Heart right ventricle (tissue), 16 donors: ENCODE results near the gene MARCKSL1. TPM values are rescaled to one million over a fixed set of nuclear protein-coding genes. Genes with fewer than 3 reads are reported as not detected.

Experiments
- ATAC-seq, 8 donors: fragments of 200-7000 bp; cut with Tn5 transposase; one replicate each; pipeline ENCODE4 v1.9.1; 2020; ENCODE audit warnings: mild to moderate bottlenecking in 8 of 8, moderate library complexity in 8 of 8, moderate number of reproducible peaks in 1 of 8
- DNase-seq, 2 donors: peaks; one replicate each; pipeline ENCODE4 v3.0.0-alpha.2; 2020
- H3K27ac ChIP-seq, 10 donors: fragments of 200-600 bp; sonication (generic) in 2 of 10; one replicate each; pipeline versions ENCODE4 v1.5.0 to v1.8.0; 2020 to 2022; ENCODE audit warnings: mild to moderate bottlenecking in 3 of 10
- H3K27me3 ChIP-seq, 7 donors: fragments of 200-600 bp; one replicate each; pipeline ENCODE4 v1.8.0; 2021 to 2022; ENCODE audit warnings: mild to moderate bottlenecking in 2 of 7
- H3K36me3 ChIP-seq, 9 donors: fragments of 200-600 bp; sonication (generic) in 1 of 9; one replicate each; pipeline versions ENCODE4 v1.5.0 to v1.8.0; 2020 to 2022; ENCODE audit warnings: mild to moderate bottlenecking in 2 of 9
- H3K4me1 ChIP-seq, 9 donors: fragments of 200-600 bp; sonication (generic) in 1 of 9; one replicate each; pipeline versions ENCODE4 v1.5.0 to v1.8.0; 2020 to 2022; ENCODE audit warnings: mild to moderate bottlenecking in 4 of 9
- H3K4me3 ChIP-seq, 10 donors: fragments of 200-600 bp; sonication (generic) in 2 of 10; one replicate each; pipeline versions ENCODE4 v1.5.0 to v1.8.0; 2020 to 2022; ENCODE audit warnings: mild to moderate bottlenecking in 7 of 10, moderate library complexity in 2 of 10
- H3K9me3 ChIP-seq, 11 donors: fragments of 200-600 bp in 10 of 11; sonication (generic) in 2 of 11; one replicate each; pipeline versions ENCODE4 v1.5.0 to v1.8.0; 2013 to 2022; ENCODE audit warnings: mild to moderate bottlenecking in 2 of 11, control low read depth in 1 of 11, moderate library complexity in 1 of 11
- WGBS, 2 donors: extraction: QIAGEN DNeasy Blood & Tissue Kit; methylation state at CpG; one replicate each; pipeline ENCODE4 v1.1.7; 2013; ENCODE audit warnings: inconsistent platforms in 1 of 2; 5-methylcytosine and 5-hydroxymethylcytosine counted together
- intact Hi-C, 10 donors: fragments of 100-400 bp; cut with DNase I; formaldehyde crosslinking; loops; one replicate each; pipeline versions ENCODE4 v1.11.1 to v1.14.2; 2022
- polyA plus RNA-seq, 2 donors: library from polyadenylated mRNA; stranded (reverse); fragments of 200-250 nt; gene quantifications; one replicate each; pipeline ENCODE4 v1.2.3, GENCODE V29; 2013
- total RNA-seq, 10 donors: library from RNA; stranded (reverse); fragmentation: NEBNext Ultra II Directional in 3 of 10; extraction: Animal tissue kit (Norgen Biotek cat#: 25700) in 3 of 10; gene quantifications; one replicate each; pipeline versions ENCODE4 v1.2.1 to v1.2.4, GENCODE V29; 2021 to 2023
- TF ChIP-seq, protein P1 (sequence below), 9 donors: fragments of 200-600 bp; sonication (generic) in 2 of 9; IDR thresholded peaks; one replicate each; pipeline versions ENCODE4 v1.5.0 to v1.8.0; 2021 to 2022; ENCODE audit warnings: antibody characterized with exemption in 9 of 9, mild to moderate bottlenecking in 5 of 9, moderate library complexity in 1 of 9
- donor health status: Arrhythmogenic right ventricular cardiomyopathy.
- donor health status: ischemic (EF 13 %, LVEDD 7.1; RV severe dilation, severe dysfunction).
- donor health status: healthy with polysubstance abuse.
- donor health status: DM: no; HTN: yes; CAD: no.
- donor health status: DM: no; HTN: no; CAD: no.
- donor health status: ischemic (EF 25% LVEDD 6.9; RV normal size, moderate dysfunction).
- donor health status: ischemic (EF 25% LVEDD 5.7; RV mildly dilated, moderate dysfunction).
- donor health status: healthy.
- donor health status: DM: yes; HTN: yes; CAD: no.
- donor health status: Ischemic cardiomyopathy.
- donor health status: ischemic (EF 35%, LVEDD 5.7; RV mildly dilated, moderate dysfunction).
- donor health status: nonischemic (EF 11% LVEDD 7.7; RV severe dilation, severe dysfunction).
- donor health status: DM: yes; HTN: yes; CAD: no.
- donor health status: PGD.
- donor health status: ischemic (EF 29% LVEDD 5.4; RV normal size, mild dysfunction).
- donor health status: nonischemic (EF 23%, LVEDD 6.1; RV moderate dilation, normal function).

Gene MARCKSL1
- total and polyA plus RNA-seq, 12 donors = 6.3 to 61.1 (median 16.2) TPM

DNA sequence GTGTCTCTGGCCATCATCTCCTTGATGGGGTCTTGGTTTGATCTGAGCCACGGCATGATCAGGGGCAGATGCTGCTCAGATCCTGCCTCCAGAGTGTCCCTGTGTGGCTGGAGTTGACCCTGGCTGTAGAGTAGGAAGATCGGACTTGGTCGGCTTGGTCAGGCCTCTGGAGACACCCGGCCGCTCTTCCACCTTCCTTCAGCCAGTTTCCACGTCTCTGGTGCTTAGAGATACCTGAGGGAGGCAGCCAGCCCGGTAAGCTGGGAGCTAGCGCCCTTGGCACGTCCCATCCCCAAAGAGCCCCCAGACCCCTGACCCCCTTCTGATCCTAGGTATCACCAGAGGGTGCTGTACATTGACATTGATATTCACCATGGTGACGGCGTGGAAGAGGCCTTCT, 8.8 kb downstream of the MARCKSL1 start:
- peaks cover 0 to 3% (median 0%) of the 10 kb centered on the region in 9 donors for H3K4me1 ChIP-seq
- H3K27ac ChIP-seq = no peak overlapping the region
- whole genome bisulfite sequencing, 2 donors = 96% methylated on average over 11 of the region's 11 CpGs
- TF ChIP-seq, protein P1, sequence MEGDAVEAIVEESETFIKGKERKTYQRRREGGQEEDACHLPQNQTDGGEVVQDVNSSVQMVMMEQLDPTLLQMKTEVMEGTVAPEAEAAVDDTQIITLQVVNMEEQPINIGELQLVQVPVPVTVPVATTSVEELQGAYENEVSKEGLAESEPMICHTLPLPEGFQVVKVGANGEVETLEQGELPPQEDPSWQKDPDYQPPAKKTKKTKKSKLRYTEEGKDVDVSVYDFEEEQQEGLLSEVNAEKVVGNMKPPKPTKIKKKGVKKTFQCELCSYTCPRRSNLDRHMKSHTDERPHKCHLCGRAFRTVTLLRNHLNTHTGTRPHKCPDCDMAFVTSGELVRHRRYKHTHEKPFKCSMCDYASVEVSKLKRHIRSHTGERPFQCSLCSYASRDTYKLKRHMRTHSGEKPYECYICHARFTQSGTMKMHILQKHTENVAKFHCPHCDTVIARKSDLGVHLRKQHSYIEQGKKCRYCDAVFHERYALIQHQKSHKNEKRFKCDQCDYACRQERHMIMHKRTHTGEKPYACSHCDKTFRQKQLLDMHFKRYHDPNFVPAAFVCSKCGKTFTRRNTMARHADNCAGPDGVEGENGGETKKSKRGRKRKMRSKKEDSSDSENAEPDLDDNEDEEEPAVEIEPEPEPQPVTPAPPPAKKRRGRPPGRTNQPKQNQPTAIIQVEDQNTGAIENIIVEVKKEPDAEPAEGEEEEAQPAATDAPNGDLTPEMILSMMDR (IDR thresholded peaks at IDR 0.05) = no peak
- intact Hi-C loops = loop anchor here in 2 of 10 donors (5.0 to 10.0 kb wide), 2 partner anchors 90 to 102 kb away; partner anchors contain the start of genes EIF3I (in 1 of the 2) and TMEM234 (in 1 of the 2)
- DNase-seq (no peak), ATAC-seq (no peak)
- no peak overlapping the region for H3K4me3 ChIP-seq
- no peaks in the 10 kb centered on the region for H3K9me3 ChIP-seq
- peaks cover 0 to 98% (median 46%) of the 10 kb centered on the region in 9 donors for H3K36me3 ChIP-seq
- no peaks in the 10 kb centered on the region for H3K27me3 ChIP-seq

DNA sequence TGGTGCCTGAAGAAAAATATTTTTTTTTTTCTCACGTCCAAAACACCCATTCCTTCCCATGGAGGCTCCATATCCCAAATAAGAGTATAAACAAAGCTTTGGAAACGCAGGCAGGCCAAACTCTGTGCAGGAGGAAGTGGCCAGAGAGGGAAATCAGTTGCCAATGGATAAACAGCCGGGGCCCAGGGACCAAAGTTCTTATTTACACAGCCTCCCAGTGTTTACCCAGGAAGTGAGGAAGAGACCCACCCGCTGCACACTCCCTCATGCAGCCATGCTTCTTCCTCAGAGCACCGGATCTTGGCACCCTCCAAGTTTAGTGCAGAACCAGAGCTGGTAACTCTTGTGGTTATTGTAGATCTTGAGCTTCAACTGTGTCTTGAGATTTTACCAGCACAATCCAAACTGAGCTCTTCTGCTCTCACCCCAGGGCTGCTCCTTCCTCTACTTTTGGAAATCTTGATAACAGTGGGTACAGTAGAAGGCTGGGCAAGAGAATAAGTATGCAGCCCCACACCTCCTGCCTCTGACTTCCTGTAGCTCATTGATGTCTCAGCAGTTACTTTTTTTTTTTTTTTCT, 14.2 kb downstream of the MARCKSL1 start:
- H3K36me3 ChIP-seq = peaks cover 0 to 88% (median 17%) of the 10 kb centered on the region in 9 donors
- H3K27ac ChIP-seq = peak overlapping the region in 3 of 10 donors; percentile 34 to 44 (median 37)
- H3K27me3 ChIP-seq = no peaks in the 10 kb centered on the region
- no peaks in the 10 kb centered on the region for H3K9me3 ChIP-seq
- intact Hi-C loops = loop anchor here in 1 of 10 donors (10.0 kb wide), 1 partner anchor 97 kb away; the partner anchor contains the start of genes EIF3I and TMEM234
- TF ChIP-seq, protein P1 (IDR thresholded peaks at IDR 0.05) = no peak
- 51 to 61% methylated on average over 5 of the region's 5 CpGs for WGBS, 2 donors
- DNase-seq (no peak), ATAC-seq (peak in 1 of 8 donors; percentile 29)
- peaks cover 0 to 15% (median under 1%) of the 10 kb centered on the region in 9 donors for H3K4me1 ChIP-seq
- no peak overlapping the region for H3K4me3 ChIP-seq

DNA sequence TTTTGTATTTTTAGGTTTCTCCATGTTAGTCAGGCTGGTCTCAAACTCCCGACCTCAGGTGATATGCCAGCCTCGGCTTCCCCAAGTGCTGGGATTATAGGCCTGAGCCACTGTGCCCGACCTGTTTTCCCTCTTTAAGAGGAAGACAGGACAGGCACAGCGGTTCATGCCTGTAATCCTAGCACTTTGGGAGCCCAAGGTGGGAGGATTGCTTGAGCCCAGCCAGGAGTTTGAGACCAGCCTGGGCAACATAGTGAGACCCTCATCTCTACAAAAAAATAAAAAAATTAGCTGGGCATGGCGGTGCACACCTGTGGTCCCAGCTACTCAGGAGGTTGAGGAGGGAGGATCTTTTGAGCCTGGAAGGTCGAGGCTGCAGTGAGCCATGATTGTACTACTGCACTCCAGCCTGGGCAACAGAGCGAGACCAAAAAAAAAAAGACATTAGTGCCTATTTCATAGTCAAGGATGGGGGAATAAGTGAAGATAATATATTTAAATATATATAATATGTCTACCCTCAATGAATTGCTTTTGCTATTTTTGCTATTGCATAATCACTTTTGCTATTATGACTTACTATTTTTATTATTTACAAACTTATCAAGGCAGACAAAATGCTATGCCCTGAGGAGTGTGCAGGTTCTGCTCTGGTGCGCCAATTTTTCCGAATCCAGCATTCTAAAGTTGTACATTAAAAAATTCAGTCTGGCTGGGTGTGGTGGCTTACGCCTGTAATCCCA, 17.7 kb downstream of the MARCKSL1 start:
- peaks cover 0 to 30% (median 11%) of the 10 kb centered on the region in 9 donors for H3K4me1 ChIP-seq
- ATAC-seq (no peak), DNase-seq (no peak)
- H3K27ac ChIP-seq = no peak overlapping the region
- H3K9me3 ChIP-seq = no peaks in the 10 kb centered on the region
- no peaks in the 10 kb centered on the region for H3K27me3 ChIP-seq
- 96% methylated on average over 10 of the region's 10 CpGs for WGBS, 2 donors
- H3K4me3 ChIP-seq = no peak overlapping the region
- intact Hi-C loops = loop anchor here in 5 of 10 donors (5.0 to 10.0 kb wide), 3 partner anchors 76 to 103 kb away; partner anchors contain the start of genes EIF3I (in 4 of the 5) and TMEM234 (in 4 of the 5)
- peaks cover 0 to 65% (median 9%) of the 10 kb centered on the region in 9 donors for H3K36me3 ChIP-seq
- TF ChIP-seq, protein P1 (IDR thresholded peaks at IDR 0.05) = no peak

DNA sequence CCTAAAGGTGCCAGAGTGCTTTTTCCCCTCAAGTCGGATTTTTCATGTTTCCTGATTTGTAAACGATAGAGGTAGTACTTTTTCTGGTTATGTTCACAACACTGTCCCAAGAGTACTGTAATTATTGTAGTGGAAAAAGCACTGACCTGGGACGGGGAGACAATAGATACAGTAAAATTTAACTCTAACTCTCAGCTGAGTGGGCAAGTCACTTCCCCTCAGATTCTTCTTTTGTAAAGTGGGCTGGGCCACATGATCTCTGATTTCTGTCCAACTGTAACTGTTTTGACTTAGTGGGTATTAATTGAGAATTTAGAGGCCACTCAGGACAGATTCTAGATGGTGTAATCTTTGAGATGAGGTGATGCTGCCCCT, 19.1 kb downstream of the MARCKSL1 start:
- H3K27me3 ChIP-seq = no peaks in the 10 kb centered on the region
- H3K36me3 ChIP-seq = peaks cover 0 to 55% (median 9%) of the 10 kb centered on the region in 9 donors
- WGBS, 2 donors = 71 to 81% methylated on average over 3 of the region's 3 CpGs
- no peak overlapping the region for H3K4me3 ChIP-seq
- intact Hi-C loops = loop anchor here in 5 of 10 donors (5.0 to 10.0 kb wide), 3 partner anchors 75 to 102 kb away; partner anchors contain the start of genes EIF3I (in 4 of the 5) and TMEM234 (in 4 of the 5)
- TF ChIP-seq, protein P1 (IDR thresholded peaks at IDR 0.05) = no peak
- no peaks in the 10 kb centered on the region for H3K9me3 ChIP-seq
- DNase-seq = no peak
- H3K27ac ChIP-seq = no peak overlapping the region
- H3K4me1 ChIP-seq = peaks cover 0 to 23% (median 11%) of the 10 kb centered on the region in 9 donors
- ATAC-seq = no peak
